GM21825 (cell line): Measurements from ENCODE around the gene TBC1D22A.

Experiments used
- ATAC-seq: cut with Tn5 transposase; IDR thresholded peaks from one replicate; pipeline ENCODE4 v1.9.1; 2021; ENCODE audit warnings: mild to moderate bottlenecking, moderate library complexity; ENCODE audit not compliant: unreplicated experiment

The TBC1D22A gene

DNA sequence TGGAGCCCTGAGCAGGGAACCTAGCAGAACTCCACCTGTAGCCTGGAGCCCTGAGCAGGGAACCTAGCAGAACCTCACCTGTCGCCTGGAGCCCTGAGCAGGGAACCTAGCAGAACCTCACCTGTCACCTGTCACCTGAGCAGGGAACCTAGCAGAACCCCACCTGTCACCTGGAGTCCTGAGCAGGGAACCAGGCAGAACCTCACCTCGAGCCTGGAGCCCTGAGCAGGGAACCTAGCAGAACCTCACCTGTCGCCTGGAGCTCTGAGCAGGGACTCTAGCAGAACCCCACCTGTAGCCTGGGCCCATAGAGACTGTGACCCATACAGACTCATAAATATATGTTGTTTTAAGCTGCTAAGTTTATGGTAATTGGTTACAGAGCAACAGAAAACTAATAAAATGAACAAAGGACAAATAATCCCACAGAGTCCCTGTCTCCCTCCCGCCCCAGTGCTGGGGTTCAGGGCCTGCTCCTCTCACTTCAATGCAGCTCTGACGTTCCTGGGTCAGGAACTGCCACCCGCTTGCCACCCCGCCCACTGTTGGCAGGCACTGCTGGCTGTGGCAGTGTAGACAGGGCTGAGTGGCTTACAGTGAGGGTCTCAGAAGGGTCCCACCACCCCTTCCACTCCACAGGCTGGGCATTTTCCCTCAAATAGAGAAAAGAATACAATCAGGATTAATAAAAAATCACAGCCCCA lies 259.1 kb downstream of the TBC1D22A start:
- ATAC-seq, result no peak

DNA sequence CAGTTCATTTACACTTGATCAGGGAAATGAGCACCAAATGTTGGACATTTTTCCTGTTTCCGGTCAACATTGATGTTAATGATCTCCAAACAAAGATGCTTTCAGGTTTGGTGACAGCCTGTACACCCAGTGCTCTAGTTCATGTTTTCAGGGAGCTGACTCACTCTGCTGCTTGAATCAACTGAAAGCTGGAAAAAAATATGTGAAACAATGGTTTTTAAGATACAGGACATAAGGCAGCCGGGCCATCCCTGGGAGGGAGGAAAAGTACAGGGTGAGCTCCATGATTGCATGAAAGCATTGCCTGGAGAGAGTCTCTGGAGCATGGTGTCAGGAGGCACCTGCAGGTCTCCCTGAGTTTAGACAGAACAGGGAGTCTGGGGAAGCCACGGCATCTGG lies 259.6 kb downstream of the TBC1D22A start:
- no peak for ATAC-seq

DNA sequence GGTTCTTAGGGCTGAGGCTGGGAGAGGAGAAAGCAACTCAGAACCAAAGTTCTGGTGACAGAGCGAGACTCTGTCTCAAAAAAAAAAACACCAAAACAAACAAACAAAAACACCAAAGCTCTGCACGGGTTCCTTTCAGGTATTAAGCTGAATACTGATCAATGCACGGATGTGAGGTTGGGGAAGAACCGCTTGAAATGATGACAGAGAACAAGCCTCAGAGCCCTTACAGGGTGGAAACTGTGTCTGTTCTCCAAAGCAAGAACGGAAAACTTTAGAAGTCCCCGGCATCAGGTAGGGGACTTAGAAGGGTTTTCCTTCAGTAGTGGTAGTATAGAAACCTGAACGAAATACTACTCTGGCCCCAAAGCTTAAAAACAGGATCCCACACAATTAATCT lies 260.0 kb downstream of the TBC1D22A start:
- no peak for ATAC-seq

DNA sequence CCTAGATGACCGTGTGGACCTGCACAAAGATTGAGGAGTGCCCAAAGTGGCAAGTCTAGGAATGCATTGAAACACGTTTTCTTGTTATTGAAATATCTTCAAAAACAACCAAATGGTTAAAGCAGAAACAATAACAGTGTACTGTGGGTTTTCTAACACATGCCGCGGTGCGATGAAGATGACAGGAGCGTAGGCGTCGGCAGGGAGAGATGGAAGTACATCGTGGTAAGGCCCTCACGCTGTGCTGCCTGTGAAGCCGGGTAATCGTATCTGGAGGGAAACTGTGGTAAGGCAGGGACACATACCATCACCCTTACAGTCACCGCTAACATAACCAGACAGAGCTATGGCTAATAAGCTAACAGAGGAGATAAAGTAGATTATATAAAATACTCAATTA lies 261.4 kb downstream of the TBC1D22A start:
- no peak for ATAC-seq

DNA sequence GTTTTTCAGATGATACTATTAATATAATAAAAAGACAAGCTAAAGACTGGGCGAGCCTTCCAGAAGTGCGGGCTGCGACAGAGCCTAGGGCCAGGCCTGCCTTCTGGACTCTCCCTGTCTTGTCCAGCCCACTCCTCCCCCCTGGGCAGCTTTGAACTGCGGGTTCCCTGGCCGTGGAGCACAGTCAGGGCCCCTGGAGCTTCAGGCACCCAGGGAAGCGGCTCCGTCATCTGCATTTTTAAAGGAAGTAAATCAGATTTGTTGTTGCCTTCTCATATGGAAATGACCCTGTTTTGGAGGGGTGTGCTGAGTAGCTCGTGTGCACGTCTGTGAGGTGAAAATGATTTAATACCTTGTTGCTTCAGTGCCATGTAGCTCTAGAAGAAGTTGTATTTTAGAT lies 265.3 kb downstream of the TBC1D22A start:
- no peak for ATAC-seq

DNA sequence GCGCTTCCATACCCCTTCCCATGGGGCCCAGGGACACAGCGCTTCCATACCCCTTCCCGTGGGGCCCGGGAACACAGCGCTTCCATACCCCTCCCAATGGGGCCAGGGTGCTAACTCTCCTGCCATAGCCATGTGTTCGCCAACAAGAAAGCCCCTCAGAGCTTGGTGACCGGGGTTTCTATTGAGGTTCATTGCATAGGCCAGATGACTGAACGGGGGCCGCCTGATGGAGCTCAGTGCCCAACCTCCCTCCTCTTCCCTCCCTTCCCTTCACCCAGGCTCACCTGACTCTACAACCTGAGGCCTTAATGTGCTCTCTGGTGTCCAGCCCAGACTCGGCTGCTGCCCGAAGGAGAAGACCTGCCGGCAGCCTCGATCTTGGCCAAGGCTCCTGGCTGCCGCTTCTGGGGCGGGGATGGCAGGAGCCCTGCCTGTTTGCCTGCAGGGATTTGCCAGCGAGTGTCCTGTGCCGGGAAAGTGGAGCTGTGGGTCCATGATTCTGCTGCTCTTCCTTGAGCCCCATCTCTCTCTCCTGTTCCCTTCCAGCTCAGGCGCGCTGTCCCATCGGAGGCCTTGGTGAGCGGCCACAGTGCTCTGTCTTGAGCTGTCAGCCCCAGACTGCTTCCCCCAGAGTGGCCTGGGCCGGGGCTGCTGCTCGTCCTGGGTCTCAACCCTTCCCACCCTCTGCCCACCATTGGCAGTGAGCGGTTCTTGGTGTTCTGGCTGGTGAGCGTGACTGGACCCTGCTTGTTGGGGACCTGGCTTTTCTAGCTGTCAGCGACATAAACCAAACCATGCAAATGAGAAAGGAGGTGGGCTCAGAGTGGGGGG lies 267.0 kb downstream of the TBC1D22A start:
- no peak for ATAC-seq

DNA sequence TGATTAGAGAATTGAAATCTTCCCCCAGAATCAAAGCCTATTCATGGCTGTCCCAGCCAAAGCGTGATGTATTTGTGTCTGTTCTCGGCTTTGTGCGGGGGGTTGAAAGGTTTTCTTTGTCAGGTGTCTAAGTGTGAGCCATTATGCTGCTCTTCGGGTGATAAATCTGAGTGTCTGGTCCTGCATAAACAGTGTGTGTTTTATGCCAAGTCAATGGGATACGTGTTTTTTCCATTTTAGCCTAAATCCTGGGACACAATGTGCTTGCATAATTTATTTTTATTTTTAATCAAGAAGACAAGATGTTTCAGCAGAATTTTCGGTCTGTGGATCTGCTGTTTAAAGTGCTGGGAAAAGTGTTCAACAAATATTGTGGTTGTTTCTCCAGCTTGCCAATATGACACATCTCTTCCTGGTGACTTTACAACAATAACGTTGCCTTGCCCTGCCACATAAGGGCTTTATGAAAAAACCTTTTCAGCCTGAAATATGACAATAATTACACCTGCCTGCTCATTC lies 267.8 kb downstream of the TBC1D22A start:
- ATAC-seq, result no peak

DNA sequence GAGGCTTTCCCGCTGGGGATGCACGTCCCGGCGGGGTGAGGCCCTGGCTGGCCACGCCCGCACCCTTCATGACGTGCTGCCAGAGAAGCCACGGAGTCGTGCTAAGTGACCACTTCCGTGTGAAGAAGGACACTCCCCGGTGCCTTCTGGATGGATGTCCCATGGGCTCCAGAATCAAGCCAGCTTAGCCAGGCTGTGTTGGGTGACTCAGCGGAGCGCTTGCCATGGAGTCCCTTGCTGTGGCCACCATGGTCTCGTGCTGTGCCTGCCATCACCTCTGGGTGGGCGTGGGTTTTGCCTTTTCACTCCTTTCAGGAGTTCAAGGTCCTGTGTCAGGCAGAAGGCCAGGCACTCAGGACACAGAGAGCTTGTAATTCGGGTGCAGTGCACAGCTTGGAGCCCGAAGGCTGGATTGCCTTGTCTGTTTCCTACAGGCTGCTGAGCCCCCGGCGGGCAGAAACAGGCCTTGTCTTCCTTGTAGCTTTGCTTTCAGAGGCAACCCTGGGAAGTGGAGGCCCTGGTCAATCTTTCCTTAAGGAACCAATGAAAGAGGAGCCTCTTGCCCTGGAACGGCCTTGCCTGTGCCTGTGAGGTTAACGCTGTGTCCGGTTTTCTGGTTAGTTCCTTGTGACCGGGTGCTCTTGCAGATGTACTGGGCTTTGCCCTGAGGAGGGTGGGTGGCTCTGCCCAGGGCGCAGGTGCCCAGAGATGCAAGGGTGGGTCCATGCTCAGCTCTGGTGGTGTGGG lies 268.6 kb downstream of the TBC1D22A start:
- no peak for ATAC-seq

DNA sequence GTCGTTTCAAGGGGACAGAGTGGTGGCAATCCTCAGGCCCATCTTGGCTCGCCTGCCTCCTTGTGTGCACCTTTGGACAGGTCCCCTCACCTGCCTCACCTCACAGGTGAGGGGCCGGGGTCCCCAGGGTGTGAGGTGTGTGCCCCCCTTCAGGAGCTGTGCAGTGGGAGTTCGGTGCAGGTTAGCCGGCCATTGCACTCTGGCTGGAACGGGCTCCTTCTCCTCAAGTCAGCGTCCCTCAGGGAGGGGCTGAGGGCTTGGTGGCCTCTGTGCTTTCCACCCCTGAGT lies 269.1 kb downstream of the TBC1D22A start:
- ATAC-seq, result no peak

DNA sequence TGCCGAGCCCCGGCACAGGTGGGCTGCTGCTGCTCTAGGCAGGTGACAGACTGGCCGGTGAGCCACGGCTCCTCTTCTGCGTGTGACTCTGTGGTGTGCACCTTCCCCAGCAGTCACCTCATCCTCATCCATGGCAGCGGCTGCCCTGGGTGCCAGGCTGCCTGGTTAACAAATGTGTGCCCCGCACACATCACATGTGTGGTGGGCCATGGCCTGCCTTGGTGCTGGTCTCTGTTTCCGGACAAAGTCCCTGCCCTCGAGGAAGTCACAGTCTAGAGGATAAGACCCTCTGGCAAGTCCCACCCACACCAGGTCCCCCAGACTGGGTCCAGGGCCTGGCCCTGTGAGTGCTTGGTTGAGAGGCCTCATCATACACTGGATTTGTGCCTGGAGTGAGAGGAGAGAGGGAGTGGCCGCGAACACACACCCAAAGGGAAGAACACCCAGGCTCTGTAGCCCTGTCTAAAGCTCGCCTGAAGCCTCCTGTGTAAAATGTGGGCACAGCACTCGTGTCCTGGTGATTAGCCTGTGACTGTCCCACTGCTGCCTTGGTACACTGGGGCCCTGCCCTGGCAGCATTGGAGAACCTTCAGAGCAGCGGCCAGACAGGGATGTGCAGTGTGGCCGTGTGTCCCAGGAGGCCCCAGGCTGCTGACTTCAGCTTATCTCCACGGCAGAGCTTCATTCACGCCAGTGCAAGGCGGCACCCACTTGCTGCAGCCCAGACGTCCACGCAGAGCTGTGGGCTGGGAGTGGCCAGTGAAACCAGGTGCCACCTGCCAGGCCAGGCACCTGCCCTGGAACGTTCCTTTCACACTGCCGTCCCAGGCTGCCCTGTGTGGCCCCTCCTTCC lies 269.9 kb downstream of the TBC1D22A start:
- no peak for ATAC-seq

DNA sequence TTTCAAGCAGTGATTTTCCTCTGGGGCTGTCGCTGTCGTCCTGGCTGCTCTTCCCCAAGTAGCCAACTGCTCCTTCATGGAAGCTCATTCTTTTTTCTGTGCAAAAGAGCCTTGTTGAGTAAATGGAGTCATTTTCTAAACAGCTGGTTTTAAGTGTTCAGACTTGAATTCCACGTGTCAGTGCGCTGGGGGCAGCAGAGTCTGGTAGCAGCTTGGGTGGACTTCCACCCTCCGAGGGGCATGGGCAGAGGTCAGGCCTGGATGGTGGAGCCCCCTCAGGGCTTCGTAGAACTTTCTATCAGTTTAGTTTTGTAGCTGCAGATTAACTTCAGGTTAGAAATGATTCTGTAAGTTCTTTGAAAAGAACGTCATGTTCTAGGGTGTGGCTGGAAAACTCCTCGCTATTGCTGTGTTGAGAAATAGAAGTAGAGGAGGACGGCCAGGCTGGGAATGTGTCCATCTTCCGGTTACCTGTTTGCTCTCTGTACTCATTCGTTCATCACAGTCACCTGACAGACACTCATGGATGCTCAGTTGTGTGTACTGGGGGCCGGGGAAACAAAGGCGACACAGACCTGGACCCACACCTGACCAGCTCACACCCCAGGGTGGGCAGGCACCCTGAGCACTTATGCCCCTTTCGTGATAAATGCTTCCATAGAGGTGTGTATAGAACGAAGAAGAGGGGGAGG lies 270.7 kb downstream of the TBC1D22A start:
- ATAC-seq, result no peak

DNA sequence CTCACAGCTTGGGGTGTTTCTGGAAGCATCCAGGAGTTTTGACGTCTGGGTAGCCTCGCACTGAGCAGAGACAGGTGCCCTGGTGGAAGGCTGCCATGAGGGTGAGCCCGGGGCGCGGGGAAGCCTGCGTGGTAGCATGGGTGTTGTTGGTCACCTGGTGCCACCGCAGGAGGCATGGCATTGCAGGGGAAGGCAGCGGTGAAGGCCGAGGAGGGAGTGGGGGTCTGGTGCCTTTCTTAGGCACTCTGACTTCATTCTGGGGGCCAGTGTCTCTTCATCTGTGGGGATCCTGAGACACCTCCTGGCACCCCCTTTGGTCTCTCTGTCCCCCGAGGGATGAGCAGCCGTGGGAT lies 271.2 kb downstream of the TBC1D22A start:
- ATAC-seq, result no peak

DNA sequence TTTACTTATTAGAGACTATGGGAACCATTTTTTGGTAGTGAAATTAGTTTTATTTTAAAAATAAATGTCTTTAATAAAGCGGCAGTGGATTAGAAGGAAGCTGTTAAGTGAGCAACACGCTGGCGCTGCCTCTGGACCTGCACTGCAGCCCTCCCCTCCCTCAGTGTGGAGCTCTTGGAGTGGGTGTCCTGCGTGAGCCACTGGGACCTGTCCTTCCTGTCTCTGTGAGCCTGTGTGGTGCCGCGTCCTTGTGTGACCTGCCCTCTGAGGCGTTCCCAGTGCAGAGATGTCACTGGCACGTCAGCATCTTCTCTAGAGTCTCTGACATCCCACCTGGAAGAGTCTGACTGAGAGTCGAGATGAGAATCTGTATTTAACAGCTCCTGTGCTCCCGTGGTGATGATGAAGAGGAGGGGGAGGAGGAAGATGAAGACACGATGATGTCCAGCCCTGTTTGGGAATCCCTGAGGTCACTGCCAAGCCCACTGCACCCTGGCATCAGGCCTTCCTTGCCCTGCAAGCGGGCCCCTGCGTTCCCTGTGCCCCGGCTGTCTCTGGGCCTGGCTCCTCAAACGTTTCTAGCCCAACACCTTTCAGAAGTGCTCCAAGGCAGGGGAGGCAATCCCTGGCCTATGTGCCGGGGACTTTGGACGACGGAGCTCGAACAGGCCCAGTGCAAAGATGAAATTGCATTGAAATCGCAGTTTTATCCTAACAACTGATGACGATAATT lies 271.8 kb downstream of the TBC1D22A start:
- no peak for ATAC-seq

DNA sequence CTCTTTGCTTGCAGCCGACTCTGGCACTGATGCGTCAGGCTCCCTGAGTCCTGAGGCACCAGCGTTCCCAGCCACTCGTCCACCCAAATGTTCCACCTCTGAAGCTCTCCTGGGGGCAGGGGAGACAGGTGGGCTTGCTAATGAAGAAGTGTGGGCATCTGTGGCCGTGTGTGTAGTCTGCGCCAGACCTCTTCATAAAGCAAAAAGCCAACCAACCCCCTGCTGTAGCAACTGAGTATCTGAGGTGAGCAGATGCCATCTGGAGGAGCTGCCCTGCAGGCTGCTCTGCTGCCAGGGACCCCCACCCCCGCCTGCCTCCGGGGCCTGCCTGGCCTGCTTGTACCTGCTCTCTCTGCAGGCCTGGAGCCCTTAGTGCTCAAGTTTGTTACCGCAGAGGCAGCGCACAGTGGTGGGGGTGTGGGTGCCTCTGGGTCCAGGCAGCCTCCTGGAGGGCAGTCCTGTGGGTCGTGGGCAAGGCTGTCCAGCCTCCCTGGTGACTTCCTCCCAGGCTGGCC lies 272.5 kb downstream of the TBC1D22A start:
- ATAC-seq, result no peak

DNA sequence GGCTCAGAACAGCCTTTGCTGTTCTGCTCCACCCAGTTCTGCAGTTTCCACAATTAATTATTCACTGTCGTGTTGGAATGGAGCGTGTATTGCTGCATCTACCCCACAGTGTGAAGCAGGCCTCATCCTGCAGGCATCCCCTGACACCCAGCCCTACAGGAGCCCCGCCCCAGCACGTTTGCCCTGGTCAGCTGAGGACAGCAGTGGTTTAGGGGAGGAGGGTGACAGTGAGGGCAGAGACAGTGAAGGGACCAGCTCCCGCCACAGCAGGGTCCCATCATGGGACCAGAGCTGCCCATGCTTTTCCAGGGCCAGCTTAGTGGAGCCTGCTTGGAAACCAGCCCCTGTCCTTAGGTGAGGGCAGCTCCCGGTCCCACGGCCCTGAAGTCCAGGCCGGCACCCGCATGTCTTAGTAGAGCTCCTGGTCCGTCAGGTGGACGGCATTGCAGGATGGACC lies 273.0 kb downstream of the TBC1D22A start:
- ATAC-seq, result no peak

DNA sequence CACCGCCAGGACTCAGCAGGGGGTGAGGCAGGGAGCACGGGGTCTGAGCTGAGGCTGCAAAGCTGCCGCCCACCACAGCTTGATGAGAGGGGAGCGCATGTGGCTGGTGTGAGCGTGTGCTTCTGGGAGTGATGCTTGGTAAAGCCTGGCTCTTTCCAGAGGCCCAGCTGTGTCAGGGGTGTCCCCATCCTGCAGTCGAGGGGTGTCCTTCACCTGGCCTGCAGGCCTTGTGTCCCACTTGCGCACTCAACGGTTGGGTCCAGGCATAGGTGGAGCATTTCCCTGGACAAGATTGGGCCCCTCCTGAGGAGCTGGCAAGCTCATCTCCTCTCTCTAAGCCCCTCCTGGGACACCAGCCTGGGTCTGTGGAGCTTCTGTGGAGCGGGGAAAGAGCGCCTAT lies 273.9 kb downstream of the TBC1D22A start:
- no peak for ATAC-seq

DNA sequence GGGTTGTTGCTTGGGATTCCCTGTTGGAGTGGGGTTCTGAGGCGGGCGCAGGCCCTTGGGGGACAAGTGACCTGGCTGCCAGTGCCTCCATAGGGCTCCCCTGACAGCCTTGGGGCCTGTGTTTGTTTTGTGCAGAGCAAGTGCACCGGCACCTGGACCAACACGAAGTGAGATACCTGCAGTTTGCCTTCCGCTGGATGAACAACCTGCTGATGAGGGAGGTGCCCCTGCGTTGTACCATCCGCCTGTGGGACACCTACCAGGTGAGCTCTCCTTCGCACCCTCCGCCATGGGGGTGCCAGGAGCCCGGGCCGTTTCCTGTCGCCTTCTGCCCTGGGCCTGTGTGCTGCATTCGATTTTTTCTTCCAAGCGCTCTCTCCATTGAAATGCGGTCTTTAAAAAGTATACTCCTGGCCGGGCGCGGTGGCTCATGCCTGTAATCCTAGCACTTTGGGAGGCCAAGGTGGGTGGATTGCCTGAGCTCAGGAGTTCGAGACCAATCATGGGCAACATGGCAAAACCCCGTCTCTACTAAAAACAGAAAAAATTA lies 274.6 kb downstream of the TBC1D22A start:
- ATAC-seq, result no peak

DNA sequence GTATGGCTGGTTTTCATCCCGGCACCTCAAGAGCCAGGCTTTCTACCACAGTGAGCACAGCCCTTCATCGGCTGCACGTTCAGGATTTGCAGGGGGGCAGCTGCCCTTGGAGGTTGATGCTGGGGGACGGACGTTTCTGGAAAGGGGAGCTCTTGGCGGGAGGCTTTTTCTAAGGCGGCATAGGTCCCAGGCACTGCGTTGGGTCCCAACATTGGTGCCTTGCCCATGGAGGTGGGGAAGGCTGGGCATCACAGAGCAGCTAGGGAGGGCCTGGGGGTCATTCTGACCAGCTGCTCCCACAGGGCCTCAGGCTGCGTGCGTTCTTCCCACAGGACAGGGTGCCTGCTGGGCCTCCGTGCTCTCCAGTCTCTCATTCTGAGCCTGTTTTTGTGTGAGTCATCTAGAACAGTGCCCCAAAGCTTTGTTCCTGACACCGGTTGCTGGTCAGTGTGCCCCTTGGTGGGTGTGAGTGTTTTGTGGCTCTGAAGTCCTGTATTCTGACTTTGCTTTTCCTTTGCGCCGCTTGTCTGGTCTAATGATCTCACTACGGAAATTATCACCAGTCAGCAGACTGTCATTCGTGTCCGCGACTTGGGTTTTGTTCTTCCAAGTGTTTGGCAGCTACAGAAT lies 275.9 kb downstream of the TBC1D22A start:
- ATAC-seq, result no peak

DNA sequence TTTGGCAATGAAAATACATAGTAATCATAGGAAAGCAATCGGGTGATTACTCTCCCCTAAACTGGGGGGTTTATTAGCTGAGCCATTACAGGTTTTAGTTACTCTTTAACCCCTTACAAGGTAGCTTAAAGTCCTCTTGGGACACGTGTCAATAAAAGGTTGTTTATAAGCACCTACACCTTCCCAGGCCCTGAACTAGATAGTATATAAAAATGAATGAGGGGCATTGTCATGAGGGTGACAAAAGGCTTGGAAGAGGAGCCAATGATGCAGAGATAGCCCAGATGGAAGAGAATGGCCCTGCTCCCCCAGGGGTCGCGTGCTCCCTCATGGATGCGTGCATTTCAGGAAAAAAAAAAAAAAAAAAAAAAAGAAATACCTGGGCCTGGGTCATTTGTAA lies 276.9 kb downstream of the TBC1D22A start:
- no peak for ATAC-seq
